Trophoblast cell (in vitro differentiated cells and primary cell): ENCODE data around the gene TTLL10.
"Not testable (repeated sequence)": the region's sequence is repeated elsewhere in the genome, so short reads cannot be mapped to it uniquely, and the experiment has no call there.

ENCODE experiments used
- DNase-seq, 2 donors: peaks; one replicate each; pipeline ENCODE4 v3.0.0-alpha.2; 2016
- H2AFZ ChIP-seq: 2 replicates; pipeline ENCODE4 v1.6.1; 2013; ENCODE audit warnings: low read length, moderate library complexity, mild to moderate bottlenecking; ENCODE audit not compliant: insufficient read depth, poor library complexity
- H2AK5ac ChIP-seq: 2 replicates; pipeline ENCODE4 v1.6.1; 2013; ENCODE audit warnings: mild to moderate bottlenecking, low read length
- H2BK120ac ChIP-seq: 2 replicates; pipeline ENCODE4 v1.6.1; 2013; ENCODE audit warnings: low read length, mild to moderate bottlenecking, moderate library complexity; ENCODE audit not compliant: insufficient read depth, poor library complexity
- H2BK12ac ChIP-seq: 2 replicates; pipeline ENCODE4 v1.6.1; 2013; ENCODE audit warnings: mild to moderate bottlenecking, low read length, moderate library complexity
- H2BK5ac ChIP-seq: 2 replicates; pipeline ENCODE4 v1.6.1; 2013; ENCODE audit warnings: low read length, low read depth, moderate library complexity, mild to moderate bottlenecking; ENCODE audit not compliant: poor library complexity
- H3K14ac ChIP-seq: 2 replicates; pipeline ENCODE4 v1.6.1; 2013; ENCODE audit warnings: mild to moderate bottlenecking, low read length
- H3K18ac ChIP-seq: 2 replicates; pipeline ENCODE4 v1.6.1; 2013; ENCODE audit warnings: mild to moderate bottlenecking, low read length
- H3K23ac ChIP-seq: 2 replicates; pipeline ENCODE4 v1.6.1; 2013; ENCODE audit warnings: low read length
- H3K27ac ChIP-seq: 2 replicates; pipeline ENCODE4 v1.5.1; 2013; ENCODE audit warnings: low read depth, mild to moderate bottlenecking, inconsistent platforms, low read length, moderate library complexity
- H3K27me3 ChIP-seq: 2 replicates; pipeline ENCODE4 v1.6.1; 2013; ENCODE audit warnings: inconsistent platforms, mild to moderate bottlenecking, low read length, moderate library complexity; ENCODE audit not compliant: insufficient read depth
- H3K36me3 ChIP-seq, 2 experiments: 1 replicate in 1 of 2; 2 replicates in 1 of 2; pipeline ENCODE4 v1.6.1; 2013; ENCODE audit warnings: low read length in 2 of 2, mild to moderate bottlenecking in 2 of 2, moderate library complexity in 1 of 2; ENCODE audit not compliant: insufficient read depth in 2 of 2, control insufficient read depth in 1 of 2
- H3K4ac ChIP-seq: 2 replicates; pipeline ENCODE4 v1.6.1; 2013; ENCODE audit warnings: low read depth, mild to moderate bottlenecking, low read length, moderate library complexity
- H3K4me1 ChIP-seq, 2 experiments: 1 replicate in 1 of 2; 2 replicates in 1 of 2; pipeline ENCODE4 v1.6.1; 2013; ENCODE audit warnings: low read length in 2 of 2, mild to moderate bottlenecking in 2 of 2, moderate library complexity in 1 of 2; ENCODE audit not compliant: insufficient read depth in 2 of 2, control insufficient read depth in 1 of 2
- H3K4me2 ChIP-seq: 2 replicates; pipeline ENCODE4 v1.6.1; 2013; ENCODE audit warnings: inconsistent platforms, mild to moderate bottlenecking, low read length, moderate library complexity
- H3K4me3 ChIP-seq: 2 replicates; pipeline ENCODE4 v1.5.1; 2013; ENCODE audit warnings: mild to moderate bottlenecking, low read depth, low read length, inconsistent platforms
- H3K79me1 ChIP-seq: one replicate; pipeline ENCODE4 v1.6.1; 2013; ENCODE audit warnings: low read length
- H3K79me2 ChIP-seq: 2 replicates; pipeline ENCODE4 v1.6.1; 2013; ENCODE audit warnings: low read length, mild to moderate bottlenecking; ENCODE audit not compliant: control insufficient read depth, insufficient read depth, poor library complexity
- H3K9ac ChIP-seq: 2 replicates; pipeline ENCODE4 v1.6.1; 2013; ENCODE audit warnings: mild to moderate bottlenecking, low read length
- H3K9me3 ChIP-seq: 2 replicates; pipeline ENCODE4 v1.6.1; 2013; ENCODE audit warnings: low read depth, mild to moderate bottlenecking, control low read depth, inconsistent platforms, low read length; ENCODE audit not compliant: insufficient read depth
- H4K12ac ChIP-seq: 2 replicates; pipeline ENCODE4 v1.6.1; 2013; ENCODE audit warnings: low read depth, mild to moderate bottlenecking, low read length, moderate library complexity
- H4K8ac ChIP-seq: 2 replicates; pipeline ENCODE4 v1.6.1; 2013; ENCODE audit warnings: low read depth, mild to moderate bottlenecking, low read length, moderate library complexity
- H4K91ac ChIP-seq: one replicate; pipeline ENCODE4 v1.6.1; 2013; ENCODE audit warnings: low read depth, mild to moderate bottlenecking, low read length, moderate library complexity
- WGBS: extraction: QIAGEN DNeasy Blood & Tissue Kit; methylation state at CpG from one replicate; pipeline ENCODE4 v1.1.7; 2013; ENCODE audit warnings: missing lambda C conversion rate; ENCODE audit not compliant: insufficient read length, insufficient coverage; ENCODE audit errors: extremely low coverage; 5-methylcytosine and 5-hydroxymethylcytosine counted together

TTLL10 gene

DNA sequence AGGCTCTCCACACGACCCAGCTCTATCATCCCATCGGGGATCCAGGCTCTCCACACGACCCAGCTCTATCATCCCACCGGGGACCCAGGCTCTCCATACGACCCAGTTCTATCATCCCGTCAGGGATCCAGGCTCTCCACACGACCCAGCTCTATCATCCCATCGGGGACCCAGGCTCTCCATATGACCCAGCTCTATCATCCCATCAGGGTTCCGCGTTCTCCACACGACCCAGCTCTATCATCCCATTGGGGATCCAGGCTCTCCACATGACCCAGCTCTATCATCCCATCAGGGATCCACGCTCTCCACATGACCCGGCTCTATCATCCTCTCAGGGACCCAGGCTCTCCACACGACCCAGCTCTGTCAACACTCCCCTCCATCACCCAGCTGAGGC is 20.5 kb upstream of the TTLL10 start:
- H2AK5ac ChIP-seq, H3K36me3 ChIP-seq, H3K23ac ChIP-seq, H2BK120ac ChIP-seq, H3K4me2 ChIP-seq, H3K27me3 ChIP-seq, H3K27ac ChIP-seq, H3K4ac ChIP-seq, H3K14ac ChIP-seq, H4K8ac ChIP-seq, DNase-seq, H2AFZ ChIP-seq, H3K79me2 ChIP-seq, H4K12ac ChIP-seq, H3K9me3 ChIP-seq, H3K4me1 ChIP-seq, H2BK12ac ChIP-seq, H3K18ac ChIP-seq, H3K79me1 ChIP-seq, H2BK5ac ChIP-seq, H4K91ac ChIP-seq, H3K9ac ChIP-seq, H3K4me3 ChIP-seq: not testable (repeated sequence)
- WGBS, result no CpG with 5 or more reads among the region's 14 CpGs

DNA sequence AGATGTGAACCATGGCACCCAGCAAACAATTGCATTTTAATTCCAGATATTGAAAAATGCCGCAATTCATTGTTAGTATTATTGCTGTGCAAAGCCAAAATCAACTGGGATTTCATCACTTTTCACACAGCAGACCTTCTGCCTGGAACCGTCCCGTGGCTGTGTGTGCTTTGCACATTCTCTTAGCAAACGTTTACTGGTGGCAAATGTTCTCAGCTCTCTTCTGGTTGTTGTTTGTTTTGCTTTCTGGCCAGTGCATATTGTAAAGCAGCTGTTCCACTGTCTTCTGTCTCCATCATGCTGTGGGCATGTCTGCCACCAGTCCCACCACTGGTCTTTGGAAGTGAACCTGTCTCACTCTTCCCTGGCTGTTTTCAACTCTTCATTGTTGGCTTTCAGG is 19.8 kb upstream of the TTLL10 start:
- H3K14ac ChIP-seq, result no peak overlapping the region
- H2BK12ac ChIP-seq, result no peak overlapping the region
- no peaks in the 10 kb centered on the region for H3K27me3 ChIP-seq
- no peak overlapping the region for H2BK5ac ChIP-seq
- H4K8ac ChIP-seq, result no peak overlapping the region
- H4K91ac ChIP-seq, result no peak overlapping the region
- no peak overlapping the region for H3K4me2 ChIP-seq
- no peak overlapping the region for H3K4ac ChIP-seq
- H3K23ac ChIP-seq, result no peak overlapping the region
- no peak for DNase-seq
- H3K79me1 ChIP-seq, result peaks cover 15% of the 10 kb centered on the region
- no CpG with 5 or more reads among the region's 4 CpGs for WGBS
- H3K18ac ChIP-seq, result no peak overlapping the region
- no peak overlapping the region for H2BK120ac ChIP-seq
- no peak overlapping the region for H3K4me3 ChIP-seq
- H3K27ac ChIP-seq, result no peak overlapping the region
- H2AK5ac ChIP-seq, result no peak overlapping the region
- no peak overlapping the region for H2AFZ ChIP-seq
- H3K9ac ChIP-seq, result no peak overlapping the region
- peaks cover 9% of the 10 kb centered on the region for H3K79me2 ChIP-seq
- no peaks in the 10 kb centered on the region for H3K36me3 ChIP-seq
- peaks cover 8% of the 10 kb centered on the region for H3K9me3 ChIP-seq
- no peak overlapping the region for H4K12ac ChIP-seq
- peaks cover 11 to 12% of the 10 kb centered on the region in 2 experiments for H3K4me1 ChIP-seq

- Histone ChIP-seq H3K27ac (no peak overlapping the region), H3K79me1 (peaks cover 15% of the 10 kb centered on the region), H3K4me1 (peaks cover 11 to 12% of the 10 kb centered on the region in 2 experiments), H2BK12ac (no peak overlapping the region), H2AK5ac (no peak overlapping the region), H3K14ac (no peak overlapping the region), H2BK5ac (no peak overlapping the region), H3K23ac (no peak overlapping the region), H3K4ac (no peak overlapping the region), H3K27me3 (no peaks in the 10 kb centered on the region), H3K79me2 (peaks cover 9% of the 10 kb centered on the region), H3K9ac (no peak overlapping the region), H3K4me2 (no peak overlapping the region), H3K4me3 (no peak overlapping the region), H4K12ac (no peak overlapping the region), H4K8ac (no peak overlapping the region), H2AFZ (no peak overlapping the region), H3K18ac (no peak overlapping the region), H4K91ac (no peak overlapping the region), H3K36me3 (no peaks in the 10 kb centered on the region), H3K9me3 (peaks cover 10% of the 10 kb centered on the region), H2BK120ac (no peak overlapping the region)
- no peak for DNase-seq
- no CpG with 5 or more reads among the region's 10 CpGs for WGBS
Measured at GRCh38 chr1:1155258-1155657, 18.4 kb upstream of the TTLL10 start.

- Histone ChIP-seq H3K4ac (no peak overlapping the region), H4K8ac (no peak overlapping the region), H2AFZ (no peak overlapping the region), H4K12ac (no peak overlapping the region), H3K4me2 (no peak overlapping the region), H3K14ac (no peak overlapping the region), H3K36me3 (no peaks in the 10 kb centered on the region), H2BK120ac (no peak overlapping the region), H4K91ac (no peak overlapping the region), H2BK5ac (no peak overlapping the region), H3K9ac (no peak overlapping the region), H3K27ac (no peak overlapping the region), H3K4me1 (peaks cover 11 to 12% of the 10 kb centered on the region in 2 experiments), H3K27me3 (no peaks in the 10 kb centered on the region), H3K4me3 (no peak overlapping the region), H3K18ac (no peak overlapping the region), H2BK12ac (no peak overlapping the region), H3K9me3 (peaks cover 13% of the 10 kb centered on the region), H2AK5ac (no peak overlapping the region), H3K23ac (no peak overlapping the region), H3K79me1 (peaks cover 15% of the 10 kb centered on the region), H3K79me2 (peaks cover 9% of the 10 kb centered on the region)
- no peak for DNase-seq
- WGBS, result no CpG with 5 or more reads among the region's 26 CpGs
Measured at GRCh38 chr1:1156140-1157032, 17.3 kb upstream of the TTLL10 start.
